Endothelial cell of umbilical vein (primary cell): Measurements from ENCODE around the gene CCDC82.

Source experiments
- EZH2 ChIP-seq: IDR thresholded peaks from 2 replicates; pipeline ENCODE4 v1.6.1; 2012; ENCODE audit warnings: borderline replicate concordance, low read depth, mild to moderate bottlenecking, moderate library complexity, low read length, inconsistent platforms; ENCODE audit not compliant: severe bottlenecking
- GATA2 ChIP-seq: IDR thresholded peaks from 2 replicates; pipeline ENCODE4 v1.7.0; 2011; ENCODE audit warnings: low read depth, mild to moderate bottlenecking, moderate library complexity, mixed read lengths, low read length; ENCODE audit not compliant: insufficient read length, insufficient read depth
- JUN ChIP-seq: IDR thresholded peaks from 2 replicates; pipeline ENCODE4 v1.6.1; 2011; ENCODE audit warnings: borderline replicate concordance, low read depth; ENCODE audit not compliant: insufficient read length, insufficient read depth
- MAX ChIP-seq: IDR thresholded peaks from 2 replicates; pipeline ENCODE4 v1.6.1; 2011; ENCODE audit not compliant: insufficient read depth, insufficient read length
- MYC ChIP-seq: IDR thresholded peaks from one replicate; pipeline ENCODE4 v1.6.1; 2011; ENCODE audit warnings: mild to moderate bottlenecking, low read depth, low read length
- POLR2A ChIP-seq: IDR thresholded peaks from 2 replicates; pipeline ENCODE4 v1.6.1; 2012; ENCODE audit warnings: low read depth, mild to moderate bottlenecking, control low read depth, low read length
- POLR2AphosphoS5 ChIP-seq: IDR thresholded peaks from 2 replicates; pipeline ENCODE4 v1.6.1; 2012; ENCODE audit warnings: low read depth, mild to moderate bottlenecking, control low read depth, low read length, moderate library complexity; ENCODE audit not compliant: insufficient read depth
- TF ChIP-seq, protein P1 (sequence below), 2 donors: IDR thresholded peaks; 1 replicate in 1 of 2; 2 replicates in 1 of 2; pipeline ENCODE4 v1.5.1; 2011; ENCODE audit warnings: low read length in 2 of 2, mild to moderate bottlenecking in 2 of 2, moderate library complexity in 2 of 2, control low read depth in 1 of 2, inconsistent platforms in 1 of 2, low read depth in 1 of 2; ENCODE audit not compliant: insufficient read depth in 1 of 2; ENCODE audit errors: extremely low read depth in 1 of 2

DNA sequence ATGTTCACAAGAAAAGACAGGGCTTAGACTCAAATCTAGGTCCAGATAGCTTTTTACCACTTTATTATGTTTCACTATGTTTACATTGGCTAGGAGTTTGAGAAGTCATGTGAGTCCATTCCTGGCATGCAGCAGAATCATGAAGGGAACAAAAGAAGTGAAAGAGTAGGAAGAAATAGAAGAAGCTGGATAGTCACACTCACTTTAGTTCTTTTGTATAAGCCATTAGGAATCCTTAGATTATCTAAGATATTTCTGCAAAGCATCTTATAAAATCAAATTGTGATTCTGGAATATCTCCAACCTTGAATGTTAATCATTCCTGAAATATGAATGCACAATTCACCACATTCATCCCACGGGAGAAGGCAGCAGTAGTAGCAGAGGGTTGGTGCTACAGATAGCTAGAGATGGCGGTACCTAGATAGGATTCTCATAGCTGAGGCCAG, 78.6 kb downstream of the CCDC82 start:
- TF ChIP-seq EZH2, result no peak
- peak; percentile 24 for TF ChIP-seq POLR2AphosphoS5
- TF ChIP-seq, protein P1, sequence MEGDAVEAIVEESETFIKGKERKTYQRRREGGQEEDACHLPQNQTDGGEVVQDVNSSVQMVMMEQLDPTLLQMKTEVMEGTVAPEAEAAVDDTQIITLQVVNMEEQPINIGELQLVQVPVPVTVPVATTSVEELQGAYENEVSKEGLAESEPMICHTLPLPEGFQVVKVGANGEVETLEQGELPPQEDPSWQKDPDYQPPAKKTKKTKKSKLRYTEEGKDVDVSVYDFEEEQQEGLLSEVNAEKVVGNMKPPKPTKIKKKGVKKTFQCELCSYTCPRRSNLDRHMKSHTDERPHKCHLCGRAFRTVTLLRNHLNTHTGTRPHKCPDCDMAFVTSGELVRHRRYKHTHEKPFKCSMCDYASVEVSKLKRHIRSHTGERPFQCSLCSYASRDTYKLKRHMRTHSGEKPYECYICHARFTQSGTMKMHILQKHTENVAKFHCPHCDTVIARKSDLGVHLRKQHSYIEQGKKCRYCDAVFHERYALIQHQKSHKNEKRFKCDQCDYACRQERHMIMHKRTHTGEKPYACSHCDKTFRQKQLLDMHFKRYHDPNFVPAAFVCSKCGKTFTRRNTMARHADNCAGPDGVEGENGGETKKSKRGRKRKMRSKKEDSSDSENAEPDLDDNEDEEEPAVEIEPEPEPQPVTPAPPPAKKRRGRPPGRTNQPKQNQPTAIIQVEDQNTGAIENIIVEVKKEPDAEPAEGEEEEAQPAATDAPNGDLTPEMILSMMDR (IDR thresholded peaks at IDR 0.05; ENCODE audit: extremely low read depth in 1 of 2, insufficient read depth in 1 of 2, low read depth in 1 of 2, low read length in 2 of 2), result no peak
- TF ChIP-seq GATA2, result no peak
- TF ChIP-seq POLR2A, result no peak
- TF ChIP-seq JUN, result peak; percentile 15
- no peak for TF ChIP-seq MYC
- TF ChIP-seq MAX, result no peak
